ENCODE measurements around the gene ALG14. TPM values are rescaled to one million over a fixed set of nuclear protein-coding genes. Genes with fewer than 3 reads are reported as not detected.

Gene ALG14
- total RNA-seq, 2 experiments from 2014 or later = 1.8 to 2.1 TPM

DNA sequence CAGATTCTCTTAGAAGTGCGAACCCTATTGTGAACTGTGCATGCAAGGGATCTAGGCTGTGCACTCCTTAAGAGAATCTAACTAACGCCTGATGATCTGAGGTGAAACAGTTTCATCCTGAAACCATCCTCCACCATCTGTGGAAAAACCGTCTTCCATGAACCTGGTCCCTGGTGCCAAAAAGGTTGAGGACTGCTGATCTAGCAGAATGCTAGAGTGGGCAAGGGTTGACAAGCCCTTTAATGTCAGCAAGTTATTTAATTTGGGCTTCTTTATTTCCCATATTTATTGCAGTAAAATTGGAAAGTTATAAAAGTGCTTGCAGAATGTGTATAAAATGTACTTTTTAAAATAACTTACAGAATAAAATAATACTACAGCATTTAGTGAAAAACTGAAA is 26.4 kb downstream of the ALG14 start:
- H3K27ac Mint-ChIP-seq = no peak overlapping the region
- DNase-seq (no peak), ATAC-seq (ENCODE audit: low read depth) (no peak)
- H3K36me3 Mint-ChIP-seq = no peaks in the 10 kb centered on the region
- H3K4me1 Mint-ChIP-seq = no peaks in the 10 kb centered on the region
- POLR2A ChIA-PET = no interaction called here
- no peaks in the 10 kb centered on the region for H3K9me3 Mint-ChIP-seq
- H3K27me3 Mint-ChIP-seq = no peaks in the 10 kb centered on the region
- H3K4me3 Mint-ChIP-seq = no peak overlapping the region

DNA sequence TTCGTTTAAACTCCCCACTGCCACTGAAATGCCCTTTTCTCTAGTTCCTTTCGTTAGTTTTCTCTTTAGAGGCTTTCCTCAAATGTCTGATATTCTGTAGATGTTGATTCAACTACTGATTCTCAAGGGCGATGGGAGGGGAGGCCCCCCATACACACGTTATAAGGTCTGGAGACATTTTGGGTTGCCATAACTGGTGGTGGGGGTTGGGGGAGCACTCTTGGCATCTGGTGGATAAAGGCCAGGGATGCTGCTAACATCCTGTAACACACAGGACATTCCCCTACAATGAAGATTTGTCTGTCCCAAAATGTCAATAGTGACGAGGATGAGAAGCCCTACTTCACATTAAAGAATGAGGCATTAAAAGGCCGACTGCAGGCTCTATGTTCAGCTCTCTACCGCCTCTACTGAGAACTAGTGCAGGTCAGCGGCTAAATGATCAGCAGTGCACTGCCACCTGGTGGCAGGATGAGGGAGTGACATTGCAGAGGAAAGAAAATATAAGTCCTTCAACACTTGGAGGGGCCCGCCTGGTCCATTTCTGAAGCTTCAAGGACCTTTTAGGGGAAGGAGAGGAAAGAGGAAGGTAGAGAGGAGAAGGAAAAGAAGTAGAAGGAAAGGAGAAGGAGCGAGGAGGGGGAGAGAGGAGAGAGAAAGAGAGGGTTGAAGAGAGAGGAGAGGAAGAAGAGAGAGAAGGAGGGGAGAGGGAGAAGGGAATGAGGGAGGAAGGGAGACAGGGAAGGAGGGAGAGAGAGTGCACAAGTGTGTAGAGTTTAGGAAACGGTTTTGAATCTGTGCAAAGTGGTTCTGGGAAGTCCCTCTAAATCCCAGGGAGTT is 29.4 kb downstream of the ALG14 start:
- Mint-ChIP-seq H3K4me1 (no peaks in the 10 kb centered on the region), H3K9me3 (no peaks in the 10 kb centered on the region), H3K4me3 (no peak overlapping the region), H3K36me3 (no peaks in the 10 kb centered on the region), H3K27me3 (no peaks in the 10 kb centered on the region), H3K27ac (no peak overlapping the region)
- POLR2A ChIA-PET = no interaction called here
- ATAC-seq (ENCODE audit: low read depth) = peak; percentile 88
- DNase-seq = peak; percentile 72

DNA sequence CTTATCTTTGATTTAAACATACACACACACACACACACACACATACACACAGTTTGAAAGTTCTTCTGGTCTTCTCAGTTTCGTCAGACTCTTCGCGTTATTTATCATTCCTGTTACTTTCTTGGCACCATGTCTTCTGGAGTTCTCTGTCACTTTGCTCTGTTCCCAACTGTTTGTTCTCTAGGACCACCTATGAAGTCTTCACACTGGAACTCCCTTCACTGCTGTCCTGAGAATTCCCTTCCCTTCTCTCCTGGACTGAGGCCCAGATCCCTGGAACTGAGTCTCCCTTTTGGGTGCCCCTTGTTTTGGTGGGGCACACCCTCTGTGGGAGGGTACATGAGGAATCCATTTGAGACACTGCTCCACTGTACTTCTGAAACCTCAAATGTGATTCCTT is 30.5 kb downstream of the ALG14 start:
- H3K9me3 Mint-ChIP-seq = no peaks in the 10 kb centered on the region
- POLR2A ChIA-PET = interaction anchor here (1.0 kb wide), 1 partner anchor 188 kb away, joined by 3 read pairs; no protein-coding TSS in a partner anchor
- no peak overlapping the region for H3K4me3 Mint-ChIP-seq
- H3K4me1 Mint-ChIP-seq = no peaks in the 10 kb centered on the region
- H3K27me3 Mint-ChIP-seq = no peaks in the 10 kb centered on the region
- DNase-seq = no peak
- no peak overlapping the region for H3K27ac Mint-ChIP-seq
- no peaks in the 10 kb centered on the region for H3K36me3 Mint-ChIP-seq
- no peak for ATAC-seq (ENCODE audit: low read depth)

DNA sequence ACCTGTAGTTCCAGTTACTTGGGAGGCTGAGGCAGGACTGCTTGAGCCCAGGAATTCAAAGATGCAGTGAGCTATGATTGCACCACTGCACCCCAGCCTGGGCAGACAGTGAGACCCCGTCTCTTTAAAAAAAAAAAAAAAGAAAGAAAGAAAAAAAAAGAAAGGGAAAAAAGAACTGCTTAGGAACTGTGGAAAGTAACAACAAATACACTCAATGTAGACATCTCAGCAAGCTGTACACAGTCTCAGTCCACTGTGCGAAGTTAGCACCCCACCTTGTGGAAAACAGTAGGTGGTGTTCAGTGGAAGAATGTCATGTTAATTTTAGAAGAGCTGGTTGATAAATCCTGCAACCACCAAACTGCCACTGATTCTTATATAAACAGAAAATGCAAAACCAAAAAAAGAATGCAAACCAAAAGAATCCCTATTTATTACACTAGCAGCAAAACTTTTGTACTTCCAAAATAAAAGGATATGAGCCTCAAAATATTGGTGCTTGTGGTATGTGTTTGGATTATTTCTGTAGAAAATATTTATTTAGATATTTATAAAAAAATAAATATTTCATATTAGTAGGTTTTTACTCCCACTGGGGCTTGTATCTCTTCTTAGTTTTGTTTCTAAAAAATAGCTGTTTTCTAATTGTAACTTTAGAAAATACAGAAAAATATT is 31.1 kb downstream of the ALG14 start:
- Mint-ChIP-seq H3K4me1 (no peaks in the 10 kb centered on the region), H3K36me3 (no peaks in the 10 kb centered on the region), H3K27ac (no peak overlapping the region), H3K4me3 (no peak overlapping the region), H3K27me3 (no peaks in the 10 kb centered on the region), H3K9me3 (no peaks in the 10 kb centered on the region)
- DNase-seq (no peak), ATAC-seq (ENCODE audit: low read depth) (peak; percentile 49)
- POLR2A ChIA-PET = interaction anchor here (1.0 kb wide), 1 partner anchor 187 kb away, joined by 3 read pairs; no protein-coding TSS in a partner anchor

DNA sequence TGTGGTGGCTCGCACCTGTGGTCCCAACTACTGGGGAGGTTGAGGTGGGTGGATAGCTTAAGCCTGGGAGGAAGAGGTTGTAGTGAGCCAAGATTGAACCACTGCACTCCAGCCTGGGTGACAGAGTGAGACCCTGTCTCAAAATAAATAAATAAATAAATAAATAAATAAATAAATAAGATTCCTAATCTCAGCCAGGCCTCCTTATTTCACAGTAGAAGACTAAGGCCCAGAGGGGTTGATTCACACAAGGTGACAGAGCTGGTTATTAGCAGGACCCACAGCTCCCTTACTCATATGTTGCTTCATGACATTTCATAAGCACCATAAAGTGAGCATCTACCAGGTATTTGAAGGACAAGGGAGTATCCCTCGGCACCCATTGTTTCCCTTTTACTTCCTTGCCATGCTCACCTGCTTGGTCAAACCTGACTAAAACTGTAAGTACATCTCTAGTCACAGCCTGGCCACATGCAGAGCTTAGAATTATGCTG is 32.7 kb downstream of the ALG14 start:
- POLR2A ChIA-PET = no interaction called here
- no peak overlapping the region for H3K4me3 Mint-ChIP-seq
- ATAC-seq (ENCODE audit: low read depth) (no peak), DNase-seq (no peak)
- H3K4me1 Mint-ChIP-seq = no peaks in the 10 kb centered on the region
- H3K36me3 Mint-ChIP-seq = no peaks in the 10 kb centered on the region
- H3K27me3 Mint-ChIP-seq = no peaks in the 10 kb centered on the region
- no peaks in the 10 kb centered on the region for H3K9me3 Mint-ChIP-seq
- H3K27ac Mint-ChIP-seq = no peak overlapping the region

DNA sequence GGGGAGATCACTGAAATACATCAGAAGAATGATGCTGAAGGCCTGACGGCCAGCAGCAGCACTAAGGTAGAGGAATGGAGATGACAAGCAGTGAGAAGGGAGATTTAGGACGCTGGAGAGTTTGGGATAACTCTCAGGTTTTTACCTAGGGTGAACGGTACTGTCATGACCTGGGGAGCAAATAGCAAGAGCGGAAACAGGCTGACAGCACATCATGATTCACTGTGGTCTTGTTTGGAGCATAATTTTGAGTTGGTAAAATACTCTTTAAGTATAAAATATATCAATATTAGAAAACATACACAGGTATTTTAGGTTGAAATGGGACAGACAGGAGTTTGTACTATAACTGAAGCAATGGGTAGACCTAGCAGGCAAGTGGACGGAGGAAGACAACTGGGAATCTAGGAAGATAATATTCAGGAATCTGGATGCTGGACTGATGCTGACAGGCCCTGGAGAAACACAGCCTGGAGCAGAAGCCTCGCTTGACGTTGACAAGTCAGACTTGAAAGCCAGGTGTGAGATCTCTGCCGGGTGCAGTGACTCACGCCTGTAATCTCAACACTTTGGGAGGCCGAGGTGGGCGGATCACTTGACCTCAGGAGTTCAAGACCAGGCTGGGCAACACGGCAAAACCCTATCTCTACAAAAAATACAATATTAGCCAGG is 33.3 kb downstream of the ALG14 start:
- ATAC-seq (ENCODE audit: low read depth) (no peak), DNase-seq (no peak)
- Mint-ChIP-seq H3K4me3 (no peak overlapping the region), H3K36me3 (no peaks in the 10 kb centered on the region), H3K27ac (no peak overlapping the region), H3K9me3 (no peaks in the 10 kb centered on the region), H3K27me3 (no peaks in the 10 kb centered on the region), H3K4me1 (no peaks in the 10 kb centered on the region)
- POLR2A ChIA-PET = no interaction called here

DNA sequence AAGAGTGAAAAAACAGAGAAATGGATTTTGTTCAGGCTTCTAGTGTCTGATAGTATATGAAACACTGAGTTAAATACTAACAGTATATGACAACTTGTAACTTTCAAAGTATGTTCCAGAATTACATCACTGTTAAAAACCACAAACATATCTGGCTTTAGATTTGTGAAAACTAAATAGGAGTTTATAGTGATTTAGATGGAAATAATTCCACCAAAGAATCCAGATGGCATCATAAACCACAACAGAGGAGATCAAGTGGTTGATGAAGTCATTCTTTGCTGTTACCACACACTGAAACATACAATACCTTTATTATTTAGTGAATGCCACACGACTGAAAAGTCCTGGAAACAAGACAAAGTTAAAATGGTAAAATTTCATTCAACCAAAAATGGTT is 37.2 kb downstream of the ALG14 start:
- ATAC-seq (ENCODE audit: low read depth) = no peak
- POLR2A ChIA-PET = no interaction called here
- H3K4me3 Mint-ChIP-seq = no peak overlapping the region

DNA sequence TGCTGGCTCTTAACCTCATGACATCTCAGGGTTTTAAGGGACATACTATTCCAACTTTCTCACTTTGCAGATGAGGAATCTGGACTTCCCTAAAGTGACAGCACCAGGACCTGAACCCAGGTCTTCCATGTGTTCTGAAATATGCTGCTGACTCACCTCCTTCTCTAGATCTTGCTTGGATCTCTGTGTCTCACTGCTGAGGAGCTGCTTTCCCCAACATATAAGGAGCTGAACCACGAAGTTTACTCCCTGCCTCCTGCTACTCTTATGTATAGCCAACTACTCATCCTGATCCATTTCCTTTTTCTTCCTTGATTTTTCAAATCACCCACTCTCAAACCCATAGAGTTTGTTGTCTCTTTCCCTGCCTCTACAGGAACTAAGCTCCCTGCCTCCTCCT is 38.2 kb downstream of the ALG14 start:
- no peaks in the 10 kb centered on the region for H3K9me3 Mint-ChIP-seq
- POLR2A ChIA-PET = no interaction called here
- H3K4me1 Mint-ChIP-seq = no peaks in the 10 kb centered on the region

More for the DNA sequence above, 37.2 kb downstream of the ALG14 start:
- no peaks in the 10 kb centered on the region for H3K4me1 Mint-ChIP-seq
- H3K27ac Mint-ChIP-seq = no peak overlapping the region
- no peaks in the 10 kb centered on the region for H3K36me3 Mint-ChIP-seq
- no peaks in the 10 kb centered on the region for H3K27me3 Mint-ChIP-seq
- DNase-seq = no peak
- H3K9me3 Mint-ChIP-seq = no peaks in the 10 kb centered on the region

DNA sequence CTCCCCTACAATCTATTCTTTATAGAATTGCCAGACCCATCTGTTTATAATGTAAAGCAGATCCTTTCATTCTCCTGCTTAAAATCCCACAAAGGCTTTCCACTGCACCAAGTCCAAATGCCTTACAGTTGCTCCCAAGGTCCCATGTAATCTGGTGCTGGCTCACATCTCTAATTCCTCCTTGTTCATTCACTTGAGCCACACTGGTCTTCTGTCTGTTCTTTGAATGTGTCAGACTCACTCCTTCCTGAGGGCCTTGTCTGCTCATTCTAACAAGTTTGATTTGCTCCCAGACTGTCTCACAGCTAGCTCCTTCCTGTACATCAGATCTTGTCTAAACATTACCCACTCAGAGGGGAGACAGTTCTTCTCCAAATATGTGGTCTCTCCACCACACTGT is 38.9 kb downstream of the ALG14 start:
- H3K36me3 Mint-ChIP-seq = no peaks in the 10 kb centered on the region
- POLR2A ChIA-PET = no interaction called here
- no peak overlapping the region for H3K4me3 Mint-ChIP-seq
- H3K4me1 Mint-ChIP-seq = no peaks in the 10 kb centered on the region
- ATAC-seq (ENCODE audit: low read depth) (no peak), DNase-seq (no peak)
- H3K27me3 Mint-ChIP-seq = no peaks in the 10 kb centered on the region
- no peaks in the 10 kb centered on the region for H3K9me3 Mint-ChIP-seq
- no peak overlapping the region for H3K27ac Mint-ChIP-seq

More for the DNA sequence above, 38.2 kb downstream of the ALG14 start:
- DNase-seq (no peak), ATAC-seq (ENCODE audit: low read depth) (no peak)
- Mint-ChIP-seq H3K27ac (no peak overlapping the region), H3K36me3 (no peaks in the 10 kb centered on the region), H3K4me3 (no peak overlapping the region), H3K27me3 (no peaks in the 10 kb centered on the region)

DNA sequence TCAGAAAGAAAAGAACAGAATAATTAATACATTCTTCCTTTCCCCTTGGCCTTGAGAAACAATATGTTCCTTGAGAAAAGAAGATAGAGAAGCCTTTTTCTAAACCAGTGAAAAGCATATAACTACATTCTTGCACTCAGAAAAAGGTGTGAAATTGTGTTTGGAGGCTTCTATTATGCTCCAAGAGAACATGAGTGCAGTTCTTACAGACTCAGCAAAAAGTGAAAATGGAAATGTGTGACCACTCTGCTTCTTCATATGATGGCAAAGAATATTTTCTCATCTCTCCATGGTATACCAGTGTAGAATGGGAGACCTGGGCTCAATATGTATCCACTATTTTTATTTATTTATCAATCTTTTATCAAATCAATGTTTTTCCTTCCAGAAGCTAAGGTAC is 43.2 kb downstream of the ALG14 start:
- Mint-ChIP-seq H3K36me3 (no peaks in the 10 kb centered on the region), H3K27me3 (no peaks in the 10 kb centered on the region), H3K4me3 (no peak overlapping the region), H3K4me1 (no peaks in the 10 kb centered on the region), H3K27ac (no peak overlapping the region), H3K9me3 (no peaks in the 10 kb centered on the region)
- ATAC-seq (ENCODE audit: low read depth) (no peak), DNase-seq (no peak)
- POLR2A ChIA-PET = no interaction called here

DNA sequence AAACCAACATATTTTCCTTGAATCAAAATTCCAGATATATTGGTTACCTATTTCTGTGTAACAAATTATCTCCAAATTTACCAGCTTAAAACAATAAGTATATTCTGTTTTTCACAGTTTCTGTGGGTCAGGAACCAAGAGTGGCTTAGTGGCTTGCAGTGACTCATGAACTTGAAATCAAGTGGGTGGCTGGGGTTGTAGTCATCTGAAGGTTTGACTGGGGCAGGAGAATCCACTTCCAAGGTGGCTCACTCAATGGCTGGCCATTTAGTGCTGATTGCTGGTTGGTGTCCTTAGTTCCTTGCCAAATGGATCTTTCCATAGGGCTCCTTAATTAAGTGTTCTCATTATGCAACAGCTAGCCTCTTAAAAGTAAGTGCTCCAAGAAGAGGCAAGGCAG is 43.8 kb downstream of the ALG14 start:
- no peaks in the 10 kb centered on the region for H3K4me1 Mint-ChIP-seq
- no peak overlapping the region for H3K27ac Mint-ChIP-seq
- no peaks in the 10 kb centered on the region for H3K9me3 Mint-ChIP-seq
- no peak for ATAC-seq (ENCODE audit: low read depth)
- no peaks in the 10 kb centered on the region for H3K36me3 Mint-ChIP-seq
- POLR2A ChIA-PET = no interaction called here
- no peak for DNase-seq
- no peak overlapping the region for H3K4me3 Mint-ChIP-seq
- H3K27me3 Mint-ChIP-seq = no peaks in the 10 kb centered on the region

DNA sequence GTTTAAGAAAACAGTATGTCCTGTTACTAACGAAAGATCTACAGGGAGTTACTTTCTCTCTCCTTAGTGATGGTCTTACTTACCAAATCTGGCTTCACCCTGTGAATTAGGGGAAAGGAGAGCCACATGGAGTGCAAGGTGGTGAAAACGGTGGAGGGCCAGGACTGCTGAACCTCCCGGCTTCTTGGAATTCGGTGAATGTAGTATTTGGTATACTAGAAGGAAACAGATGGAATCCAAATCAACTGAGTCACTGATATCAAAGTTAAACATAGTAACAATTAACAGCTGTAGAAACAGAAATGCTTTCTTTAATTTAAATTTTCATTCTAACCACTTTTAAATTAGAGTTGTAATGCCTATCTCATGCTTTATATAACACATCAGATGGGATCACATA is 45.7 kb downstream of the ALG14 start:
- no peak for ATAC-seq (ENCODE audit: low read depth)
- H3K4me3 Mint-ChIP-seq = no peak overlapping the region
- no peaks in the 10 kb centered on the region for H3K36me3 Mint-ChIP-seq
- no peak for DNase-seq
- no peaks in the 10 kb centered on the region for H3K4me1 Mint-ChIP-seq
- H3K27me3 Mint-ChIP-seq = no peaks in the 10 kb centered on the region
- H3K27ac Mint-ChIP-seq = no peak overlapping the region
- H3K9me3 Mint-ChIP-seq = no peaks in the 10 kb centered on the region
- POLR2A ChIA-PET = no interaction called here

DNA sequence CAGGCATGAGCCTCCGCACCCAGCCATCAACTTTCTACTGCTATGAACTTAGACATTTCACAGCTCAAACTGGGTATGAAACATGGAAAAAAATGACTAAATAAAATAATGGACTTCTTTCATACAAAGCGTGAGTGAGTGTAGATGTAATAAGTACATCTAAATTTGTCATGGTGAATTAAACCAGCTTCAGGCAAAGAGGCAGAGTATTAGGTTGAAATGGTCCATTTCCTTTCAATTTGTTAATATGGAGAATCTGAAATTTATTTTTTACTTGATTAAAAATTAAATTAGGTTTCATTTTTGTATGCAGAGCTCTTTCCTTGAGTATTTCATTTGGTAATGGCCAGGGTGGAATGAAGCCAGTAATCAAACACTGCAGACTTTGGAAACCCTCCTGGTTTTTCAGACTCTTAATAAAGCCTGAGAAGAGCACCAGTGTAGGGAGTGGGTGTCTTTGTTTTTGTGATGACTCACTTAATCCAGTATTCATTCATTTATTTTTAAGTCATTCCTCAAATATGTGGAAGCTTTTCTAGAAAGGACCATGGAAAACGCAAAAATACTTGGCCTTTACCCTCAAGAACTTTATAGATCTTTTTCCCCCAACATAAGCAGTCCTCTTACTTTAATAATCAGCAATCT is 49.2 kb downstream of the ALG14 start:
- Mint-ChIP-seq H3K9me3 (no peaks in the 10 kb centered on the region), H3K36me3 (no peaks in the 10 kb centered on the region), H3K27ac (no peak overlapping the region), H3K27me3 (no peaks in the 10 kb centered on the region), H3K4me1 (no peaks in the 10 kb centered on the region), H3K4me3 (no peak overlapping the region)
- no peak for ATAC-seq (ENCODE audit: low read depth)
- POLR2A ChIA-PET = interaction anchor here (0.7 kb wide), 1 partner anchor 56 kb away, joined by 3 read pairs; no protein-coding TSS in a partner anchor
- no peak for DNase-seq
